AG10803 (cell line): ENCODE results near the gene RPL13A.
"Not testable (repeated sequence)": the region's sequence is repeated elsewhere in the genome, so short reads cannot be mapped to it uniquely, and the experiment has no call there.

Experiments used
- DNase-seq: peaks from one replicate; pipeline ENCODE4 v3.0.0; 2010; ENCODE audit warnings: low read depth
- H3K4me3 ChIP-seq: 2 replicates; pipeline ENCODE4 v1.5.1; 2011; ENCODE audit warnings: mild to moderate bottlenecking, low read length, control low read depth
- CTCF ChIP-seq: conservative IDR thresholded peaks from 2 replicates; pipeline ENCODE4 v1.5.1; 2011; ENCODE audit warnings: mild to moderate bottlenecking, low read length, control low read depth, inconsistent platforms

RPL13A gene

GRCh38 chr19:49458567-49458903, 28.9 kb upstream of the RPL13A start:
- DNase-seq, result no peak
- no peak for TF ChIP-seq CTCF
- no peak overlapping the region for H3K4me3 ChIP-seq

- no peak overlapping the region for H3K4me3 ChIP-seq
- no peak for TF ChIP-seq CTCF
- DNase-seq, result no peak
Measured at GRCh38 chr19:49459388-49459787, 28.0 kb upstream of the RPL13A start.

GRCh38 chr19:49461130-49461529, 26.3 kb upstream of the RPL13A start:
- not testable (repeated sequence) for H3K4me3 ChIP-seq, DNase-seq

GRCh38 chr19:49461656-49462055, 25.8 kb upstream of the RPL13A start:
- TF ChIP-seq CTCF, result no peak
- no peak overlapping the region for H3K4me3 ChIP-seq
- no peak for DNase-seq

- no peak for TF ChIP-seq CTCF
- no peak for DNase-seq
- no peak overlapping the region for H3K4me3 ChIP-seq
Measured at GRCh38 chr19:49462492-49462891, 24.9 kb upstream of the RPL13A start.

GRCh38 chr19:49463960-49464740, 23.3 kb upstream of the RPL13A start:
- TF ChIP-seq CTCF, result no peak
- no peak overlapping the region for H3K4me3 ChIP-seq
- no peak for DNase-seq

- no peak overlapping the region for H3K4me3 ChIP-seq
- no peak for DNase-seq
- TF ChIP-seq CTCF, result no peak
Measured at GRCh38 chr19:49465371-49465770, 22.0 kb upstream of the RPL13A start.

GRCh38 chr19:49468199-49468598, 19.2 kb upstream of the RPL13A start:
- TF ChIP-seq CTCF, result no peak
- no peak for DNase-seq

More at GRCh38 chr19:49468199-49468598, 19.2 kb upstream of the RPL13A start:
- H3K4me3 ChIP-seq, result no peak overlapping the region
